Epidermal melanocyte (primary cell): ENCODE results near the gene PLEKHG7.
"Not testable (repeated sequence)": the region's sequence is repeated elsewhere in the genome, so short reads cannot be mapped to it uniquely, and the experiment has no call there.

Experiments
- DNase-seq: peaks from one replicate; pipeline ENCODE4 v3.0.0; 2011; ENCODE audit warnings: low spot score; ENCODE audit not compliant: insufficient read length

Gene PLEKHG7

GRCh38 chr12:92745856-92746550 lies 43.2 kb downstream of the PLEKHG7 start:
- DNase-seq = peak; percentile 37

GRCh38 chr12:92747151-92747550 lies 44.4 kb downstream of the PLEKHG7 start:
- no peak for DNase-seq

GRCh38 chr12:92749691-92750090 lies 46.9 kb downstream of the PLEKHG7 start:
- not testable (repeated sequence) for DNase-seq

- no peak for DNase-seq
Observed at GRCh38 chr12:92753976-92754885, 51.4 kb downstream of the PLEKHG7 start.

- no peak for DNase-seq
Observed at GRCh38 chr12:92756898-92757596, 54.3 kb downstream of the PLEKHG7 start.

GRCh38 chr12:92757597-92758121 lies 54.9 kb downstream of the PLEKHG7 start:
- DNase-seq = no peak

- no peak for DNase-seq
Observed at GRCh38 chr12:92759634-92760268, 57.0 kb downstream of the PLEKHG7 start.

- DNase-seq = no peak
Observed at GRCh38 chr12:92762773-92763172, 60.0 kb downstream of the PLEKHG7 start.

- no peak for DNase-seq
Observed at GRCh38 chr12:92764831-92765230, 62.0 kb downstream of the PLEKHG7 start.

- no peak for DNase-seq
Observed at GRCh38 chr12:92765871-92766270, 63.1 kb downstream of the PLEKHG7 start.

- DNase-seq = no peak
Observed at GRCh38 chr12:92769124-92769901, 66.5 kb downstream of the PLEKHG7 start.

- DNase-seq = no peak
Observed at GRCh38 chr12:92771001-92771400, 68.2 kb downstream of the PLEKHG7 start.

- DNase-seq = no peak
Observed at GRCh38 chr12:92775416-92775815, 72.6 kb downstream of the PLEKHG7 start.

GRCh38 chr12:92778525-92778924 lies 75.7 kb downstream of the PLEKHG7 start:
- no peak for DNase-seq

GRCh38 chr12:92779902-92780301 lies 77.1 kb downstream of the PLEKHG7 start:
- no peak for DNase-seq

GRCh38 chr12:92784356-92784755 lies 81.6 kb downstream of the PLEKHG7 start:
- DNase-seq = peak; percentile 30

- peak; percentile 44 for DNase-seq
Observed at GRCh38 chr12:92784797-92785562, 82.2 kb downstream of the PLEKHG7 start.

- no peak for DNase-seq
Observed at GRCh38 chr12:92785563-92785950, 82.8 kb downstream of the PLEKHG7 start.

- no peak for DNase-seq
Observed at GRCh38 chr12:92786045-92786444, 83.3 kb downstream of the PLEKHG7 start.

- not testable (repeated sequence) for DNase-seq
Observed at GRCh38 chr12:92794356-92794755, 91.6 kb downstream of the PLEKHG7 start.
